Neural progenitor cell (in vitro differentiated cells): ENCODE data around the gene C1QTNF3.

Experiments used
- CTCF ChIP-seq: fragments of 200-600 bp; sonication (generic); IDR thresholded peaks from 2 replicates; pipeline ENCODE4 v1.5.1; 2017; ENCODE audit warnings: antibody characterized with exemption, mild to moderate bottlenecking
- EZH2 ChIP-seq: fragments of 200-600 bp; sonication (generic); IDR thresholded peaks from 2 replicates; pipeline ENCODE4 v1.6.1; 2017; ENCODE audit warnings: antibody characterized with exemption, mild to moderate bottlenecking, moderate library complexity
- EZH2phosphoT487 ChIP-seq: fragments of 200-600 bp; sonication (generic); IDR thresholded peaks from 2 replicates; pipeline ENCODE4 v1.6.1; 2017; ENCODE audit warnings: antibody characterized with exemption

GRCh38 chr5:34038390-34038789 lies 4.6 kb downstream of the C1QTNF3 start:
- TF ChIP-seq CTCF (no peak), EZH2 (no peak), EZH2phosphoT487 (no peak)
